Hippocampal formation (tissue), 2 donors: ENCODE data around the gene JAKMIP2.
"Not testable (repeated sequence)": the region's sequence is repeated elsewhere in the genome, so short reads cannot be mapped to it uniquely, and the experiment has no call there.

ENCODE experiments used
- DNase-seq, 2 donors: peaks; one replicate each; lab custom pipeline; 2025; lab: John Stamatoyannopoulos, UW

The JAKMIP2 gene

DNA sequence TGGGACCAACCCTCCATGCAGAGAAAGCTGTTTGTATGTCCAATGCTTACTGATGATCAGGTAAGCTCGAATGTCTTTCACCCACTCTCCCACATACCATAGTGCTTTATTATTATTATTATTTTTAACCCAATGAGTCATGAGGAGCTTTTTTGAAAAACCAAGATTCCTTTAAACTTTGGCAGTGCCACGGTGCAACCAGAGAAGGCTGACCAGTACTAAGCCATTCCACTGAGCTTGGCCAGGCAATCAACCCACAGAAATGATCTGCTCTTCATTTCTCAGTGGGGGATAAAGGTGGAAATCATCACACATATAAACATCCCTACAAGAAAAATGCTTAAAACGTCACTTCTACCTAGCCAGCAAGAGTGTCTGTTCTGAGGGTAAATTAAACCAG lies 35.5 kb downstream of the JAKMIP2 start:
- no peak for DNase-seq

- DNase-seq = no peak
Observed at GRCh38 chr5:147743678-147744374, 38.7 kb downstream of the JAKMIP2 start.

GRCh38 chr5:147743012-147743411 lies 39.5 kb downstream of the JAKMIP2 start:
- DNase-seq = no peak

GRCh38 chr5:147742151-147742550 lies 40.4 kb downstream of the JAKMIP2 start:
- DNase-seq = no peak

DNA sequence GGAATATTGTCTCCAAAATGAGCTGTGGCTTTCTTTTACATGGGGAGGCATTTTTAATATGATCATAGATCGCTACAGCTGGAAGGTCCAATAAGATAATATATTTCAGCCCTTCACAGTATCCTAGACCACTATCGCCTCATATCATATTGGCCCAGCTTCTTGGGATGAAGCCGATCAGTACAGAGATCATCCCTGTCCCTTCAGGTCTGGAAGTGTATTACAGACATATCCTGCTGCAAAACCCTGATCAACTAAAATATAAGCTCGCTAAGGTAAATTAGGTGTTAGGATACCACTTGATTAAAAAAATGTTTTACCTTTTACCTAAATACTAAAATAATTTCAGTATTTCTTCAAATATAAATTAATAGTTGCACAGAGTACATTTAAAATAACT lies 41.7 kb downstream of the JAKMIP2 start:
- no peak for DNase-seq

DNA sequence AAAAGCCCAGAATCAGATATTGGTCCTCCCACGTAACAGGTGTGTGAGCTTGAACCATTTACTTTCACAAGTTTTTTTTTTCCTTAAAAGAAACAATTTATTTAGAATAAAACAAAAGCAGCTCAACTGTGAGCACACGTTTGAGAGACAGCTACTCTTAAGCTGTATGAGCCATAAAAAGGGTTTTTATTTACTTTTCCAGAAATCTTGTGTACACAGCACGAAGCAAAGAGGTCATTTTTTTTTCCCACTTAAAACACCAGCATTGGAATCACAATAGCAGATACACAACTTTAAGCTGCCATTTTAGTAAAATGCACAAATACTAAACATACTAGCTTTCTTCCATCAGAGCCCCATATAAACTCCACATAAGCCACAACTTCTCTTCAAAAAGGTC lies 44.6 kb downstream of the JAKMIP2 start:
- DNase-seq = no peak

- no peak for DNase-seq
Observed at GRCh38 chr5:147735621-147736125, 46.9 kb downstream of the JAKMIP2 start.

GRCh38 chr5:147734894-147735293 lies 47.6 kb downstream of the JAKMIP2 start:
- DNase-seq = no peak

GRCh38 chr5:147733075-147733474 lies 49.5 kb downstream of the JAKMIP2 start:
- peak in 1 of 2 donors; percentile 40 for DNase-seq

- peak in 1 of 2 donors; percentile 46 for DNase-seq
Observed at GRCh38 chr5:147732291-147732883, 50.1 kb downstream of the JAKMIP2 start.

- DNase-seq = peak in 1 of 2 donors; percentile 70
Observed at GRCh38 chr5:147731431-147732290, 50.9 kb downstream of the JAKMIP2 start.

- no peak for DNase-seq
Observed at GRCh38 chr5:147727200-147727599, 55.3 kb downstream of the JAKMIP2 start.

- not testable (repeated sequence) for DNase-seq
Observed at GRCh38 chr5:147721191-147721960, 61.2 kb downstream of the JAKMIP2 start.

- DNase-seq = no peak
Observed at GRCh38 chr5:147713550-147714295, 68.8 kb downstream of the JAKMIP2 start.

GRCh38 chr5:147712598-147712997 lies 69.9 kb downstream of the JAKMIP2 start:
- no peak for DNase-seq

GRCh38 chr5:147712019-147712418 lies 70.5 kb downstream of the JAKMIP2 start:
- no peak for DNase-seq

DNA sequence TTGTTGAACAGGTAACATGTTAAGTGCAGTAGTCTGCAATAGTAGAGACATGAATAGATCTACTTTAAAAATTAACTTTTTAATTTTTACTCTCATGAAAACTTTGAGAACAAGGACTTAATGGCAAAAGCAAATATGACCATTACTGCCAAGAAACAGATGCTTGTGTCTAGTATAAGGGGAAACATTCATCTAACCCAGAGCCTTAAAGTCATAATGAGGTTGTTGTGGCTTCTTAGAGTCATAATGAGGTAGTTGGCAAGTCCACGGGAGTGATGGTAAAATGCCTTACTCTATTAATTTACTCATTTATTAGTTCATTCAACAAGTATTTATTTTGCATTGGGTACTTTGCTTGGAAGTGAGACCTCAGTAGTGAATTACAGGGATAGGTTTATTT lies 71.5 kb downstream of the JAKMIP2 start:
- DNase-seq = no peak

DNA sequence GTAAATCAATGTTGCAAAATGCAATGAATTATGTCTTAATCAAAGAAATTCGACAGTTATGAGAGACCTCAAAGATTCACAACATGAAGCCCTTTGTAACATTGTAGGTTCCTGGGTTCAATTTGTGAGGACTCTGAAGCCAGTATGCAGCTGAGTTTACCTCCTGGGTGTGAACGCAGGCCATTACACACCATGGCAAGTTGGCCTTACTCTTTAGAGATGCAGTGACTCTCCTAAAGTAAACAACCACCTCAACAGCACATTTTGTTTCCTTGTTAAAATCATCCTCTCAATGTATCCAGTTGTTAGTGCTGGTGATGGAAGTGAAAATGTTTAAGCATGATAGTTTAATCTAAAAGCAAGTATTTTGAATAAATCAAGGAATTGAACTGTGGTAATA lies 73.8 kb downstream of the JAKMIP2 start:
- no peak for DNase-seq

DNA sequence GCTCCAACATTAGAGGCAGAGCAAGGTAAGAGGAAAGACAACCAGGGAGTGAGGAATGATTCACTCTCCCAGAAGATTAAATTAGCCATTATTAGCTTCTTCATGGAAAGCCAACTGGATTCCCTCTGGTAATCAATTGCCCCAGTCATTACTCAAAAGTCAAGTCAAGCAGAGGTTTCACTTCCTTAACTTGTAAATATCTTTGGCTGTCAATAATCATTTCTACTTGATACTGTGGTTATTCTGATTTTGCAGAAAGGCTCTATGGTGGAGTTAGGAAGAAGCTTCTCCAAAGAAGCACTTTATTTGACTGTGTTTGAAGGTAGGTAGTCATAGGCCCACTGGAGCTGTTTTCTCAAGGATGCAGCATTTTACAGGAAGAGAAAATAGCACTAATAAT lies 78.0 kb downstream of the JAKMIP2 start:
- no peak for DNase-seq

DNA sequence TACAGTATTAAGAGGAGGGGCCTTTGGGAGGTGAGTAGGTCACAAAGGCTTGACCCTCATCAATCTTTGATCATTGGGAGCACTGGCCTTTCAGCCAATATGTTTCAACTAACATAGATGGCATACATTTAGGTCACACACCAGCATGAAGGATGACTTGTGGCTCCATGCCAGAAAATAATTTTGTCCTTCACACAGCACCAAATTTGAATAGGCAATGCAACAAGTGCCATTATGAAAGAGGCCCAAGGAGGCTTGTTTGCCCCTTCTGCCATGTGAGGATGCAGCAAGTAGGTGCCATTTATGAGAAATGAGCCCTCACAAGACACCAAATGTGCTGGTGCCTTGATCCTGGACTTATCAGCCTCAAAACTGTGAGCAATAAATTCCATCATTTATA lies 81.1 kb downstream of the JAKMIP2 start:
- no peak for DNase-seq

GRCh38 chr5:147699496-147700088 lies 82.9 kb downstream of the JAKMIP2 start:
- DNase-seq = peak in 1 of 2 donors; percentile 46
